Endothelial cell of umbilical vein (primary cell): ENCODE measurements around the gene IGF2BP1. TPM values are rescaled to one million over a fixed set of nuclear protein-coding genes. Genes with fewer than 3 reads are reported as not detected.

Experiments
- BruUV-seq: library from RNA; stranded (reverse); fragments of 400-500 nt; replicated peaks from 2 replicates; lab custom pipeline; 2021; lab: Mats Ljungman, UMichigan
- CTCF ChIA-PET: fragments of 300-600, 350-600 bp; sonication (Branson Sonifier 250); formaldehyde crosslinking; loops from one replicate; lab custom pipeline; 2021; ENCODE audit warnings: antibody characterized with exemption, inconsistent platforms; lab: Charles Lee
- POLR2A ChIA-PET: fragments of 300-600, 350-600 bp; sonication (Branson Sonifier 250); formaldehyde crosslinking; loops from one replicate; lab custom pipeline; 2021; ENCODE audit warnings: antibody characterized with exemption, inconsistent platforms; lab: Charles Lee
- DNase-seq: peaks from one replicate; pipeline ENCODE4 v3.0.0-alpha.2; 2011; ENCODE audit warnings: low read depth, low spot score
- FAIRE-seq: peaks from 2 replicates; lab custom pipeline; 2011; peaks lifted over from hg19 to GRCh38; lab: Jason Lieb, UNC
- H2AFZ ChIP-seq: 2 replicates; pipeline ENCODE4 v1.6.0; 2012; ENCODE audit warnings: low read depth, low read length, control low read depth, inconsistent platforms
- H3K27ac ChIP-seq: 2 replicates; pipeline ENCODE4 v1.5.1; 2011; ENCODE audit warnings: low read depth, mild to moderate bottlenecking, control low read depth, low read length, moderate library complexity; ENCODE audit not compliant: insufficient read depth
- H3K27me3 ChIP-seq, 2 experiments: 2 replicates each; pipeline versions ENCODE4 v1.6.0 to v1.6.1; 2011; ENCODE audit warnings: low read length in 2 of 2, mixed read lengths in 1 of 2; ENCODE audit not compliant: control insufficient read depth in 2 of 2, insufficient read depth in 2 of 2
- H3K36me3 ChIP-seq, 2 experiments: 2 replicates in 1 of 2; 3 replicates in 1 of 2; pipeline ENCODE4 v1.5.1; 2011; ENCODE audit warnings: low read length in 2 of 2, mild to moderate bottlenecking in 1 of 2, moderate library complexity in 1 of 2; ENCODE audit not compliant: control insufficient read depth in 2 of 2, insufficient read depth in 2 of 2; ENCODE audit errors: extremely low read depth in 1 of 2
- H3K4me1 ChIP-seq: 3 replicates; pipeline ENCODE4 v1.5.1; 2011; ENCODE audit warnings: mild to moderate bottlenecking, low read length; ENCODE audit not compliant: control insufficient read depth, insufficient read depth; ENCODE audit errors: extremely low read depth
- H3K4me2 ChIP-seq: 2 replicates; pipeline ENCODE4 v1.6.1; 2011; ENCODE audit warnings: low read length, control low read depth, mixed read lengths; ENCODE audit not compliant: insufficient read depth
- H3K4me3 ChIP-seq, 3 experiments: fragments of 200-600 bp in 1 of 3; sonication (generic), shearing (Covaris generic) in 1 of 3; replicated peaks in 1 of 3; 2 replicates each; pipeline ENCODE4 v1.5.1; 2011 to 2016; ENCODE audit warnings: control low read depth in 3 of 3, low read length in 3 of 3, mild to moderate bottlenecking in 2 of 3, inconsistent platforms in 1 of 3, low read depth in 1 of 3, moderate library complexity in 1 of 3; ENCODE audit not compliant: insufficient read depth in 1 of 3
- H3K79me2 ChIP-seq: 2 replicates; pipeline ENCODE4 v1.6.0; 2012; ENCODE audit warnings: low read length, inconsistent platforms; ENCODE audit not compliant: control insufficient read depth, insufficient read depth
- H3K9ac ChIP-seq: replicated peaks from 2 replicates; pipeline ENCODE3; 2011; ENCODE audit warnings: low read length, control low read depth; ENCODE audit not compliant: insufficient read depth; ENCODE audit errors: extremely low read depth
- H3K9me1 ChIP-seq: replicated peaks from 3 replicates; pipeline ENCODE4 v1.6.0; 2011; ENCODE audit warnings: mild to moderate bottlenecking, low read length; ENCODE audit not compliant: control insufficient read depth, insufficient read depth; ENCODE audit errors: extremely low read depth
- H3K9me3 ChIP-seq: replicated peaks from 2 replicates; pipeline ENCODE4 v1.5.1; 2012; ENCODE audit warnings: low read length, inconsistent platforms; ENCODE audit not compliant: control insufficient read depth, insufficient read depth
- H4K20me1 ChIP-seq: replicated peaks from 2 replicates; pipeline ENCODE3; 2011; ENCODE audit warnings: mild to moderate bottlenecking, low read length; ENCODE audit not compliant: control insufficient read depth, insufficient read depth; ENCODE audit errors: extremely low read depth
- CTCF ChIP-seq, 2 donors: IDR thresholded peaks; 1 replicate in 1 of 2; 2 replicates in 1 of 2; pipeline ENCODE4 v1.5.1; 2011; ENCODE audit warnings: low read length in 2 of 2, mild to moderate bottlenecking in 2 of 2, moderate library complexity in 2 of 2, control low read depth in 1 of 2, inconsistent platforms in 1 of 2, low read depth in 1 of 2; ENCODE audit not compliant: insufficient read depth in 1 of 2; ENCODE audit errors: extremely low read depth in 1 of 2
- EZH2 ChIP-seq: IDR thresholded peaks from 2 replicates; pipeline ENCODE4 v1.6.1; 2012; ENCODE audit warnings: borderline replicate concordance, low read depth, mild to moderate bottlenecking, moderate library complexity, low read length, inconsistent platforms; ENCODE audit not compliant: severe bottlenecking
- FOS ChIP-seq: IDR thresholded peaks from 2 replicates; pipeline ENCODE4 v1.6.1; 2011; ENCODE audit warnings: mild to moderate bottlenecking, low read length, moderate library complexity, borderline replicate concordance; ENCODE audit not compliant: insufficient read depth
- GATA2 ChIP-seq: IDR thresholded peaks from 2 replicates; pipeline ENCODE4 v1.7.0; 2011; ENCODE audit warnings: low read depth, mild to moderate bottlenecking, moderate library complexity, mixed read lengths, low read length; ENCODE audit not compliant: insufficient read length, insufficient read depth
- MAX ChIP-seq: IDR thresholded peaks from 2 replicates; pipeline ENCODE4 v1.6.1; 2011; ENCODE audit not compliant: insufficient read depth, insufficient read length
- POLR2A ChIP-seq: IDR thresholded peaks from 2 replicates; pipeline ENCODE4 v1.6.1; 2012; ENCODE audit warnings: low read depth, mild to moderate bottlenecking, control low read depth, low read length
- POLR2AphosphoS5 ChIP-seq: IDR thresholded peaks from 2 replicates; pipeline ENCODE4 v1.6.1; 2012; ENCODE audit warnings: low read depth, mild to moderate bottlenecking, control low read depth, low read length, moderate library complexity; ENCODE audit not compliant: insufficient read depth
- dilution Hi-C: fragments of 300-500 bp; cut with MboI; formaldehyde crosslinking; loops from one replicate; pipeline ENCODE4 v1.15.0; 2019; ENCODE audit warnings: low sequenced_read_pairs; ENCODE audit not compliant: extremely low pct_ligation_motif_present
- intact Hi-C: fragments of 100-400 bp; cut with micrococcal nuclease; formaldehyde crosslinking; loops from one replicate; pipeline ENCODE4 v1.10.0; 2022
- polyA plus RNA-seq, 4 experiments: library from polyadenylated mRNA; depleted of rRNA in 3 of 4; stranded (reverse) in 3 of 4; unstranded in 1 of 4; fragments of >200 nt; gene quantifications; 2 replicates each; pipeline versions ENCODE4 v1.2.1 to v1.2.3, GENCODE V29; 2011 to 2012; ENCODE audit warnings: missing spikeins in 1 of 4
- total RNA-seq: library from RNA; stranded (reverse); gene quantifications from 2 replicates; pipeline ENCODE4 v1.2.3, GENCODE V29; 2021

Gene IGF2BP1
- total and polyA plus RNA-seq, 2 donors (not counting 3 experiments of a cell fraction or from before 2014, with no cell fraction given) = 9.5 to 99.5 TPM

GRCh38 chr17:48992444-48992843 is 4.7 kb upstream of the IGF2BP1 start:
- Histone ChIP-seq H3K9ac (no peak overlapping the region), H3K9me1 (no peaks in the 10 kb centered on the region), H3K27ac (no peak overlapping the region), H4K20me1 (no peaks in the 10 kb centered on the region), H3K79me2 (peaks cover 2% of the 10 kb centered on the region), H3K9me3 (no peaks in the 10 kb centered on the region), H3K4me1 (peaks cover 12% of the 10 kb centered on the region), H3K4me3 (no peak overlapping the region), H2AFZ (no peak overlapping the region), H3K27me3 (peaks cover 33 to 60% of the 10 kb centered on the region in 2 experiments), H3K4me2 (no peak overlapping the region), H3K36me3 (no peaks in the 10 kb centered on the region)
- FAIRE-seq = no peak
- BruUV-seq = no TSS peak
- peak; percentile 51 for DNase-seq
- POLR2A ChIA-PET = no interaction called here
- dilution Hi-C loops (no loop called here), intact Hi-C loops (no loop called here)
- no peak for TF ChIP-seq FOS
- TF ChIP-seq POLR2AphosphoS5 = no peak
- no peak for TF ChIP-seq POLR2A
- TF ChIP-seq CTCF (IDR thresholded peaks at IDR 0.05; ENCODE audit: extremely low read depth in 1 of 2, insufficient read depth in 1 of 2, low read depth in 1 of 2, low read length in 2 of 2) = no peak
- no peak for TF ChIP-seq MAX
- CTCF ChIA-PET = interaction anchor here (1.1 to 9.9 kb wide), 3 partner anchors 14 to 38 kb away, joined by 3 to 133 read pairs (median 11); no protein-coding TSS in a partner anchor

GRCh38 chr17:48993305-48993704 is 3.9 kb upstream of the IGF2BP1 start:
- Histone ChIP-seq H3K4me1 (peaks cover 12% of the 10 kb centered on the region), H3K9me3 (no peaks in the 10 kb centered on the region), H3K36me3 (no peaks in the 10 kb centered on the region), H3K4me2 (no peak overlapping the region), H4K20me1 (no peaks in the 10 kb centered on the region), H3K4me3 (no peak overlapping the region), H3K27me3 (peaks cover 33 to 60% of the 10 kb centered on the region in 2 experiments), H3K9me1 (no peaks in the 10 kb centered on the region), H2AFZ (no peak overlapping the region), H3K9ac (no peak overlapping the region), H3K79me2 (peaks cover 10% of the 10 kb centered on the region), H3K27ac (no peak overlapping the region)
- TF ChIP-seq EZH2 (no peak), GATA2 (no peak), CTCF (IDR thresholded peaks at IDR 0.05; ENCODE audit: extremely low read depth in 1 of 2, insufficient read depth in 1 of 2, low read depth in 1 of 2, low read length in 2 of 2) (no peak), POLR2AphosphoS5 (no peak)
- intact Hi-C loops (no loop called here), dilution Hi-C loops (no loop called here)
- ChIA-PET CTCF (interaction anchor here (1.0 to 9.9 kb wide), 5 partner anchors 9 to 40 kb away, joined by 3 to 133 read pairs (median 5); no protein-coding TSS in a partner anchor), POLR2A (no interaction called here)
- FAIRE-seq (no peak), DNase-seq (no peak)
- no TSS peak for BruUV-seq
